ENCODE data around the gene CA7.

CA7 gene

GRCh38 chr16:66844342-66845079 is at the start of gene CA7:
TSS of gene CA7 (plus strand) at chr16:66844414. CDS start at chr16:66844488, 74 bp downstream.
- DNase-seq (ENCODE audit: low read depth): no peak

GRCh38 chr16:66798161-66798560 is 46.1 kb upstream of the CA7 start:
- DNase-seq (ENCODE audit: low read depth): peak; percentile 8

- DNase-seq (ENCODE audit: low read depth): no peak
These were observed 43.4 kb upstream of the CA7 start for GRCh38 chr16:66800856-66801255.

- DNase-seq (ENCODE audit: low read depth): no peak
These were observed 42.7 kb upstream of the CA7 start, which contains the start of gene TERB1 for GRCh38 chr16:66801320-66802105. TSS of gene TERB1 (minus strand) at chr16:66801584. CDS start at chr16:66796798, 4,786 bp downstream.

GRCh38 chr16:66802159-66802558 is 42.1 kb upstream of the CA7 start:
- no peak for DNase-seq (ENCODE audit: low read depth)

- DNase-seq (ENCODE audit: low read depth): no peak
These were observed 34.4 kb upstream of the CA7 start for GRCh38 chr16:66809765-66810164.

GRCh38 chr16:66810391-66810790 is 33.8 kb upstream of the CA7 start:
- no peak for DNase-seq (ENCODE audit: low read depth)

- DNase-seq (ENCODE audit: low read depth): no peak
These were observed 33.2 kb upstream of the CA7 start for GRCh38 chr16:66811043-66811442.

- DNase-seq (ENCODE audit: low read depth): no peak
These were observed 29.5 kb upstream of the CA7 start for GRCh38 chr16:66814734-66815133.

- no peak for DNase-seq (ENCODE audit: low read depth)
These were observed 20.2 kb upstream of the CA7 start for GRCh38 chr16:66824006-66824405.

GRCh38 chr16:66830422-66831404 is 13.5 kb upstream of the CA7 start, which contains the start of gene NAE1:
TSS of gene NAE1 (minus strand) at chr16:66830976. CDS start at chr16:66830899, 77 bp downstream.
- peak; percentile 45 for DNase-seq (ENCODE audit: low read depth)

- no peak for DNase-seq (ENCODE audit: low read depth)
These were observed 12.0 kb upstream of the CA7 start for GRCh38 chr16:66832190-66832589.

GRCh38 chr16:66832661-66833305 is 11.4 kb upstream of the CA7 start:
- peak; percentile 14 for DNase-seq (ENCODE audit: low read depth)

- DNase-seq (ENCODE audit: low read depth): no peak
These were observed 9.5 kb upstream of the CA7 start for GRCh38 chr16:66834746-66835145.

- no peak for DNase-seq (ENCODE audit: low read depth)
These were observed 3.3 kb upstream of the CA7 start for GRCh38 chr16:66840883-66841282.

GRCh38 chr16:66841366-66841765 is 2.8 kb upstream of the CA7 start:
- DNase-seq (ENCODE audit: low read depth): no peak

- no peak for DNase-seq (ENCODE audit: low read depth)
These were observed 1.4 kb upstream of the CA7 start for GRCh38 chr16:66842765-66843164.

GRCh38 chr16:66843191-66843590 is 1.0 kb upstream of the CA7 start:
- DNase-seq (ENCODE audit: low read depth): no peak

- no peak for DNase-seq (ENCODE audit: low read depth)
These were observed 239 bp upstream of the CA7 start for GRCh38 chr16:66844009-66844341.

GRCh38 chr16:66845080-66845410 is 831 bp downstream of the CA7 start:
- DNase-seq (ENCODE audit: low read depth): no peak

GRCh38 chr16:66845791-66846221 is 1.6 kb downstream of the CA7 start:
- DNase-seq (ENCODE audit: low read depth): no peak

GRCh38 chr16:66846266-66846665 is 2.1 kb downstream of the CA7 start:
- no peak for DNase-seq (ENCODE audit: low read depth)
